ENCODE measurements around the gene SIX5. TPM values are rescaled to one million over a fixed set of nuclear protein-coding genes. Genes with fewer than 3 reads are reported as not detected.

The SIX5 gene
- total and polyA plus RNA-seq, 9 of the 15 experiments (the other 6 are each of a cell fraction or from before 2014, with no cell fraction given): 1.4 to 17.2 (median 7.4) TPM; not detected in 2

DNA sequence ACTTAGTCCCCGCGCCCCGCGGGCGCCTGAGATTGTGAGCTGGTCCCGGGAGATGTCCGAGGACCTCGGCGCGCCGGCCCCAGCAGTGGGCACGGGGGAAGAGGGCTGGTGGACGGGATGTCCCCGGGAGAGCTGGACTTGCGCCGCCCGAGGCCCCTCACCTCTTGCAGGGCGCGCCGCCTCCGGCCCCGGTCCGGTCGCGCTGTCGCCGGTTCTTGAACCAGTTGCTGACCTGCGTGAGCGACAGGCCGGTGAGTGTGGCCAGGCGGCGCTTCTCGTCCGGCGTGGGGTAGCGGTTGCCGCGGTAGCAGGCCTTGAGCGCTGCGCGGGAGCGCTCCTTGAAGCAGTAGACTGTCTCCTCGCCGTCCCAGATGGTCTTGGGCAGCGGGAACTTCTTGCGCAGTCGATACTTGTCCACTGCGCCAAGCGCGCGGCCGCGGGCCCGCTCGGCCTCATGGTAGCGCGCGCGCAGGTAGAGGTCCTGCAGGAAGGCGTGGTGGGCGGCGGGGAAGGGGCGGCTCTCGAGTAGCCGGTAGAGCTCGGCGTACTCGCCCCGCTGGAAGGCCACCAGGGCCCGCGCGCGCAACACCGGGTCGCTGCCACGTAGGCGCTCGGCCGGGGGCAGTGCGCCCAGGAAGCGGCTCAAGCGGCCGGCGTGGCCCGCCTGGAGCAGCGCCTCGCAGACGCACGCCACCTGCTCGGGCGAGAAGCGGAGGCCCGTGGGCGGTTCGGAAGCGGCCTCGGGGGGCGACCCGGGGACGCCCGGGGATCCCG lies 984 bp downstream of the SIX5 start (continued):
- TF ChIP-seq CBX1 (IDR thresholded peaks at IDR 0.05; ENCODE audit: low read depth): no peak
- no peak for TF ChIP-seq BRF1 (IDR thresholded peaks at IDR 0.05; ENCODE audit: borderline replicate concordance, extremely low read depth, insufficient read length)
- TF ChIP-seq ZNF143 (CRISPR knock-in tag; IDR thresholded peaks at IDR 0.05): no peak
- no peak for TF ChIP-seq ZC3H8 (IDR thresholded peaks at IDR 0.05)
- no peak for TF ChIP-seq JUNB (CRISPR knock-in tag; conservative IDR thresholded peaks at IDR 0.05)
- no peak for TF ChIP-seq GTF2B (IDR thresholded peaks at IDR 0.05; ENCODE audit: extremely low read depth, insufficient read length)
- no peak for TF ChIP-seq ZNF175 (CRISPR knock-in tag; IDR thresholded peaks at IDR 0.05; ENCODE audit: low read depth)
- TF ChIP-seq TAF7 (tag; IDR thresholded peaks at IDR 0.05): no peak
- TF ChIP-seq FOXA3 (CRISPR knock-in tag; conservative IDR thresholded peaks at IDR 0.05 in 1 of 2, IDR thresholded peaks at IDR 0.05 in 1 of 2): no peak
- no peak for TF ChIP-seq GTF2F1 (IDR thresholded peaks at IDR 0.05; ENCODE audit: low read depth, low read length)
- TF ChIP-seq ARID4B (CRISPR knock-in tag; IDR thresholded peaks at IDR 0.05): peak; percentile 73
- no peak for TF ChIP-seq TBP (optimal IDR thresholded peaks at IDR 0.05; ENCODE audit: low read depth, low read length)
- no peak for TF ChIP-seq HSF4 (CRISPR knock-in tag; IDR thresholded peaks at IDR 0.05; ENCODE audit: borderline replicate concordance)
- no peak for TF ChIP-seq RBM34 (IDR thresholded peaks at IDR 0.05; ENCODE audit: borderline replicate concordance, insufficient read depth, low read length)
- no peak; the same call in 1 of the 2 replicates for TF ChIP-seq ZNF609 (CRISPR knock-in tag; IDR thresholded peaks at IDR 0.05; ENCODE audit: borderline replicate concordance)
- TF ChIP-seq COPS2 (conservative IDR thresholded peaks at IDR 0.05): no peak
- 0 out of 2 replicates have a peak, but pooled peaks have one; percentile 28 for TF ChIP-seq STAG1 (CRISPR knock-in tag; IDR thresholded peaks at IDR 0.05; ENCODE audit: borderline replicate concordance)
- no peak for TF ChIP-seq MEF2A (IDR thresholded peaks at IDR 0.05; ENCODE audit: control insufficient read depth, low read depth, low read length)
